Daoy (cell line): ENCODE results near the gene KRT78. TPM values are rescaled to one million over a fixed set of nuclear protein-coding genes. Genes with fewer than 3 reads are reported as not detected.

Experiments used
- total RNA-seq: library from RNA; depleted of rRNA; stranded (reverse); fragments of >200 nt; shearing (Covaris generic); gene quantifications from 2 replicates; pipeline ENCODE4 v1.2.3, GENCODE V29; 2014; rRNA removed

KRT78 gene
- total RNA-seq, 1 experiment from 2014 or later, result not detected

Other genes starting within 250 kb of the KRT78 start
- gene KRT72, start 247.5 kb downstream of the KRT78 start, total RNA-seq, result not detected in 2 replicates
- not detected in 2 replicates for gene KRT73, start 230.4 kb downstream of the KRT78 start, total RNA-seq
- gene KRT2, start 196.8 kb downstream of the KRT78 start, total RNA-seq, result 0.03 and 0.40 TPM in 2 replicates
- not detected in 2 replicates for gene KRT1, start 168.6 kb downstream of the KRT78 start, total RNA-seq
- not detected in 2 replicates for gene KRT77, start 145.5 kb downstream of the KRT78 start, total RNA-seq
- not detected in 2 replicates for gene KRT76, start 71.6 kb downstream of the KRT78 start, total RNA-seq
- not detected in 2 replicates for gene KRT3, start 52.9 kb downstream of the KRT78 start, total RNA-seq
- not detected in 2 replicates for gene KRT4, start 34.9 kb downstream of the KRT78 start, total RNA-seq
- 0.57 and 2.6 TPM in 2 replicates for gene KRT79, start 14.7 kb downstream of the KRT78 start, total RNA-seq
- gene KRT8, start 56.1 kb upstream of the KRT78 start, total RNA-seq, result 107 and 111 TPM in 2 replicates
- gene KRT18, start 100.1 kb upstream of the KRT78 start, total RNA-seq, result 1,090 and 1,158 TPM in 2 replicates
- gene EIF4B, start 157.5 kb upstream of the KRT78 start, total RNA-seq, result 650 and 689 TPM in 2 replicates
- 7.0 and 8.2 TPM in 2 replicates for gene TNS2, start 201.1 kb upstream of the KRT78 start, total RNA-seq
- gene SPRYD3, start 230.4 kb upstream of the KRT78 start, total RNA-seq, result 22.2 and 23.8 TPM in 2 replicates
- gene IGFBP6, start 248.7 kb upstream of the KRT78 start, total RNA-seq, result 53.5 and 68.5 TPM in 2 replicates